Choroid plexus epithelial cell (primary cell): Measurements from ENCODE around the gene PRM2.
A peak's percentile ranks its signal among the peaks of the same experiment; 100 is the strongest.

Experiments
- DNase-seq: peaks from one replicate; pipeline ENCODE4 v3.0.0-alpha.2; 2010; ENCODE audit warnings: low read depth
- H3K4me3 ChIP-seq: 2 replicates; pipeline ENCODE4 v1.5.1; 2011; ENCODE audit warnings: low read depth, mild to moderate bottlenecking, control low read depth, low read length, moderate library complexity
- CTCF ChIP-seq: conservative IDR thresholded peaks from 2 replicates; pipeline ENCODE4 v1.5.1; 2011; ENCODE audit warnings: low read depth, mild to moderate bottlenecking, control low read depth, inconsistent platforms, low read length, moderate library complexity

The PRM2 gene

GRCh38 chr16:11253995-11254912, 22.0 kb downstream of the PRM2 start:
- DNase-seq = no peak
- TF ChIP-seq CTCF = peak; percentile 3
- H3K4me3 ChIP-seq = peak overlapping the region; percentile 84

- no peak for TF ChIP-seq CTCF
- peak overlapping the region; percentile 84 for H3K4me3 ChIP-seq
- DNase-seq = peak; percentile 30
These were observed 23.0 kb downstream of the PRM2 start for GRCh38 chr16:11253009-11253994.

GRCh38 chr16:11252482-11252931, 23.8 kb downstream of the PRM2 start:
- no peak for TF ChIP-seq CTCF
- DNase-seq = no peak
- no peak overlapping the region for H3K4me3 ChIP-seq

DNA sequence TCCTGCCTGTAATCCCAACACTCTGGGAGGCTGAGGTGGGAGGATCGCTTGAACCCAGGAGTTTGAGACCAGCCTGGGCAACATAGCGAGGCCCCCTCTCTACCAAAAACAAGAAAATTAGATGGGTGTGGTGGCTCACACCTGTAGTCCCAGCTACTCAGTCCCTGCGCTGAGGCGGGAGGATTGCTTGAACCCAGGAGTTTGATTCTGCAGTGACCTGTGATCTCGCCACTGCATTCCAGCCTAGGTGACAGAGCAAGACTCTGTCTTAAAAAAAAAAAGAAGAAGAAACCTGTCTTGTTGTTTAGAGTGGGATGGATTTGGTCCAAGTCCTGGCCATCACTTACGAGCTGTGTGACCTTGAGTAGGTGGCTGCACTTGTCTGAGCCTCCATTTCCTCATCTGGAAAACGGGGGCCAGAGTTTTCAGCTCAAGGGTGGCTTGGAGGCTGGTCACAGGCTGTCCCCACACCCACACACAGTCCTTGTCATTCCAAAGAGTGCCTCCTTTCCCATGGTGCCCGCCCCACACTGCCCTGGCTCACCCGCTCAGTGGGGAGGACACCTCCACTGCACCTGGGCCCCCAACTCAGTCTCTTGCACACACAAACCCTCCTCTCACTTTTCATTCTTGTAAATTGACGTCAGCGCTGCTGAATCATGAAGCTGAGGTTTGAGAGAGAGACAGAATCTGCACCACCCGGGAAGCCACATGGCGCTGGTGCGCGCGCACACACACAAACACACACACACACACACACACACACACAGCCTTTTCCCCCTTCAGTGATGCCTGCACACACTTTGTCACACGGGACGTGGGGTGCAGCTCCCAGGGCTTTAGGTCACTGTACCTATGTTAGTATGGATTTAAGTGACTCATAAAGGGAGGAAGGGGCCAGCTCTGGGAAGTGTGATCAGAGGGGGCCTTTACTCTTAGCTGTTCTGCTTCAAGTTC, 24.5 kb downstream of the PRM2 start:
- no peak for TF ChIP-seq CTCF
- no peak overlapping the region for H3K4me3 ChIP-seq
- DNase-seq = peak; percentile 87

- TF ChIP-seq CTCF = no peak
- DNase-seq = no peak
- no peak overlapping the region for H3K4me3 ChIP-seq
These were observed 25.3 kb downstream of the PRM2 start for GRCh38 chr16:11250786-11251524.
